Gastroesophageal sphincter (tissue), 3 donors: ENCODE data around the gene RPRML.

Source experiments
- CTCF ChIP-seq, 4 experiments: fragments of 200-600 bp in 2 of 4; fragments of 450-650 bp in 2 of 4; sonication (generic) in 1 of 4; IDR thresholded peaks; one replicate each; pipeline ENCODE4 v1.5.1; 2017 to 2019; ENCODE audit warnings: antibody characterized with exemption in 4 of 4, mild to moderate bottlenecking in 2 of 4, moderate library complexity in 2 of 4
- EP300 ChIP-seq: sonication (generic); formaldehyde crosslinking; IDR thresholded peaks from one replicate; pipeline ENCODE4 v1.6.1; 2017; ENCODE audit warnings: antibody characterized with exemption, mild to moderate bottlenecking
- POLR2AphosphoS5 ChIP-seq: sonication (generic); formaldehyde crosslinking; IDR thresholded peaks from one replicate; pipeline ENCODE4 v1.6.1; 2017; ENCODE audit warnings: antibody characterized with exemption

- TF ChIP-seq CTCF (IDR thresholded peaks at IDR 0.05) (no peak), EP300 (no peak), POLR2AphosphoS5 (no peak)
Measured at GRCh38 chr17:46991617-46992016, 12.6 kb upstream of the RPRML start.
